ENCODE data around the gene ODF4. TPM values are rescaled to one million over a fixed set of nuclear protein-coding genes. Genes with fewer than 3 reads are reported as not detected.

Gene ODF4
- polyA plus RNA-seq, 1 of the 3 experiments (the other 2 are of a cell fraction) = not detected

GRCh38 chr17:8320990-8321389 is 18.6 kb upstream of the ODF4 start:
- no peaks in the 10 kb centered on the region for H3K9me3 ChIP-seq
- POLR2A ChIA-PET = no interaction called here

More at GRCh38 chr17:8320990-8321389, 18.6 kb upstream of the ODF4 start:
- no peaks in the 10 kb centered on the region; a peak in 1 of 4 replicates for H3K4me1 ChIP-seq (ENCODE audit: control insufficient read depth in 1 of 2, insufficient read depth in 2 of 2, low read depth in 1 of 2, low read length in 1 of 2)
- H3K4me2 ChIP-seq = no peak overlapping the region
- no peak overlapping the region for H3K27ac ChIP-seq (ENCODE audit: low read depth in 2 of 2, low read length in 1 of 2)
- CTCF ChIA-PET = interaction anchor here (1.0 to 1.5 kb wide), 3 partner anchors 11 to 63 kb away, joined by 3 to 4 read pairs (median 3); partner anchors contain the start of gene ARHGEF15
- no peaks in the 10 kb centered on the region for H4K20me1 ChIP-seq (ENCODE audit: insufficient read depth)
- no peaks in the 10 kb centered on the region for H3F3A ChIP-seq (replicated peaks; ENCODE audit: insufficient read depth)
- no peak overlapping the region for H2AFZ ChIP-seq (ENCODE audit: low read depth)
- H3K9me2 ChIP-seq = no peaks in the 10 kb centered on the region
- no peak overlapping the region for H3K4me3 ChIP-seq (ENCODE audit: low read depth in 2 of 2, low read length in 1 of 2)
- no peaks in the 10 kb centered on the region for H3K36me3 ChIP-seq (replicated peaks in 1 of 2; ENCODE audit: control insufficient read depth in 1 of 2, insufficient read depth in 2 of 2, low read length in 1 of 2)
- no peak for DNase-seq
- H3K9ac ChIP-seq = no peak overlapping the region
- 78% methylated on average over 6 of the region's 6 CpGs for WGBS (ENCODE audit: low lambda C conversion rate)
- no peaks in the 10 kb centered on the region for H3K79me2 ChIP-seq (ENCODE audit: insufficient read depth)
- H3K27me3 ChIP-seq (ENCODE audit: insufficient read depth) = peaks cover 5% of the 10 kb centered on the region; the same call in 1 of the 2 replicates
- TF ChIP-seq FOXM1 (IDR thresholded peaks at IDR 0.05; ENCODE audit: low read depth) = no peak
- TF ChIP-seq GATA2 (CRISPR knock-in tag; IDR thresholded peaks at IDR 0.05) = no peak
- TF ChIP-seq USF1 (IDR thresholded peaks at IDR 0.05; ENCODE audit: borderline replicate concordance, low read depth) = no peak
- TF ChIP-seq FOXJ3 (CRISPR knock-in tag; IDR thresholded peaks at IDR 0.05) = no peak
- no peak for TF ChIP-seq POLR2AphosphoS5 (IDR thresholded peaks at IDR 0.05; ENCODE audit: low read depth, low read length)
- no peak for TF ChIP-seq CHD2 (IDR thresholded peaks at IDR 0.05; ENCODE audit: low read length, partially characterized antibody)
- TF ChIP-seq SIN3A (IDR thresholded peaks at IDR 0.05; ENCODE audit: borderline replicate concordance, low read depth, low read length) = no peak
- no peak for TF ChIP-seq ZBTB33 (IDR thresholded peaks at IDR 0.05; ENCODE audit: borderline replicate concordance, low read depth)
- TF ChIP-seq GABPA (IDR thresholded peaks at IDR 0.05; ENCODE audit: low read depth) = no peak
- no peak for TF ChIP-seq TEAD4 (IDR thresholded peaks at IDR 0.05; ENCODE audit: borderline replicate concordance, insufficient read depth)
- TF ChIP-seq RFX5 (IDR thresholded peaks at IDR 0.05; ENCODE audit: low read length) = no peak
- no peak for TF ChIP-seq YY1 (IDR thresholded peaks at IDR 0.05; ENCODE audit: low read depth)
- TF ChIP-seq ELF1 (IDR thresholded peaks at IDR 0.05) = no peak
- no peak for TF ChIP-seq MAX (IDR thresholded peaks at IDR 0.05; ENCODE audit: low read depth)
- no peak for TF ChIP-seq REST (IDR thresholded peaks at IDR 0.05; ENCODE audit: low read depth, low read length)
- TF ChIP-seq MXI1 (IDR thresholded peaks at IDR 0.05; ENCODE audit: low read depth, low read length) = no peak
- TF ChIP-seq PBX3 (IDR thresholded peaks at IDR 0.05) = no peak
